HepG2 (cell line): Measurements from ENCODE around the gene OR4E2. TPM values are rescaled to one million over a fixed set of nuclear protein-coding genes. Genes with fewer than 3 reads are reported as not detected.

Source experiments
- ATAC-seq: fragments of 200-7000 bp; cut with Tn5 transposase; 3 replicates; pipeline ENCODE4 v1.9.1; 2020; ENCODE audit warnings: mild to moderate bottlenecking, moderate library complexity
- BruUV-seq: library from RNA; stranded (reverse); fragments of 400-500 nt; replicated peaks from 2 replicates; lab custom pipeline; 2021; lab: Mats Ljungman, UMichigan
- CTCF ChIA-PET: fragments of 300-600 bp; formaldehyde crosslinking; extraction: SDS; loops from one replicate; lab custom pipeline; 2021; ENCODE audit warnings: low total read pairs, inconsistent platforms, low intra/inter-chr PET ratio; lab: Yijun Ruan, JAX
- POLR2A ChIA-PET: fragments of 350-600 bp; sonication (Branson Sonifier 250); formaldehyde crosslinking; loops from one replicate; lab custom pipeline; 2020; ENCODE audit warnings: antibody characterized with exemption, inconsistent platforms; lab: Yijun Ruan, JAX
- DNase-seq: peaks from one replicate; pipeline ENCODE4 v3.0.0-alpha.2; 2015; ENCODE audit warnings: low spot score
- FAIRE-seq: peaks from 3 replicates; lab custom pipeline; 2011; peaks lifted over from hg19 to GRCh38; lab: Jason Lieb, UNC
- H2AFZ ChIP-seq: one replicate; pipeline ENCODE4 v1.6.1; 2011; ENCODE audit warnings: low read length, inconsistent platforms
- H3K27ac ChIP-seq: fragments of 300-600 bp; 3 replicates; pipeline ENCODE4 v1.8.0; 2011; ENCODE audit warnings: mixed run types, mild to moderate bottlenecking, mixed read lengths, low read length, inconsistent platforms; ENCODE audit not compliant: insufficient read depth; ENCODE audit errors: extremely low read length
- H3K27me3 ChIP-seq, 2 experiments: fragments of 200-600 bp in 1 of 2; 2 replicates in 1 of 2; 3 replicates in 1 of 2; pipeline versions ENCODE4 v1.6.0 to v1.8.0; 2011; ENCODE audit warnings: low read length in 2 of 2, mild to moderate bottlenecking in 2 of 2, moderate library complexity in 2 of 2, inconsistent platforms in 1 of 2; ENCODE audit not compliant: insufficient read depth in 2 of 2, control insufficient read depth in 1 of 2
- H3K36me3 ChIP-seq, 2 experiments: fragments of 200-600 bp in 1 of 2; replicated peaks in 1 of 2; 2 replicates in 1 of 2; 3 replicates in 1 of 2; pipeline versions ENCODE4 v1.5.1 to v1.8.0; 2011; ENCODE audit warnings: low read length in 2 of 2, inconsistent platforms in 1 of 2; ENCODE audit not compliant: insufficient read depth in 2 of 2, control insufficient read depth in 1 of 2
- H3K4me1 ChIP-seq: 2 replicates; pipeline ENCODE4 v1.5.1; 2012; ENCODE audit warnings: low read length, inconsistent platforms; ENCODE audit not compliant: insufficient read depth
- H3K4me2 ChIP-seq: 2 replicates; pipeline ENCODE4 v1.6.0; 2011; ENCODE audit warnings: low read depth, low read length, inconsistent platforms
- H3K4me3 ChIP-seq, 3 experiments: fragments of 200-600 bp in 1 of 3; sonication (generic), shearing (Covaris generic) in 1 of 3; replicated peaks in 1 of 3; 2 replicates each; pipeline ENCODE4 v1.5.1; 2011 to 2016; ENCODE audit warnings: low read length in 3 of 3, inconsistent platforms in 2 of 3, low read depth in 2 of 3, mild to moderate bottlenecking in 2 of 3, control low read depth in 1 of 3, mixed read lengths in 1 of 3; ENCODE audit not compliant: insufficient read depth in 1 of 3
- H3K79me2 ChIP-seq: one replicate; pipeline ENCODE4 v1.6.1; 2011; ENCODE audit warnings: low read length, inconsistent platforms; ENCODE audit not compliant: insufficient read depth
- H3K9ac ChIP-seq: 2 replicates; pipeline ENCODE4 v1.6.0; 2011; ENCODE audit warnings: mild to moderate bottlenecking, low read depth, low read length, inconsistent platforms; ENCODE audit not compliant: insufficient read depth
- H3K9me3 ChIP-seq: 2 replicates; pipeline ENCODE4 v1.5.1; 2012; ENCODE audit warnings: mild to moderate bottlenecking, low read length
- H4K20me1 ChIP-seq: 2 replicates; pipeline ENCODE4 v1.6.0; 2011; ENCODE audit warnings: inconsistent platforms, mild to moderate bottlenecking, low read length, moderate library complexity; ENCODE audit not compliant: insufficient read depth
- DZIP1 ChIP-seq: sonication (generic); formaldehyde crosslinking; IDR thresholded peaks from 2 replicates; pipeline ENCODE4 v1.5.0; 2020; ENCODE audit warnings: mild to moderate bottlenecking, missing genetic modification reagents
- KDM3A ChIP-seq: IDR thresholded peaks from 2 replicates; pipeline ENCODE4 v1.6.1; 2018; ENCODE audit warnings: low read depth, missing compliant biosample characterization
- RERE ChIP-seq: IDR thresholded peaks from 2 replicates; pipeline ENCODE4 v1.6.1; 2016; ENCODE audit warnings: low read depth, missing genetic modification reagents, missing compliant biosample characterization
- SMAD9 ChIP-seq: sonication (generic); formaldehyde crosslinking; IDR thresholded peaks from 2 replicates; pipeline ENCODE4 v1.5.1; 2020; ENCODE audit warnings: mild to moderate bottlenecking, missing genetic modification reagents
- SNAI1 ChIP-seq: sonication (generic); formaldehyde crosslinking; IDR thresholded peaks from 2 replicates; pipeline ENCODE4 v1.5.0; 2020; ENCODE audit warnings: mild to moderate bottlenecking, missing genetic modification reagents, borderline replicate concordance
- SP4 ChIP-seq: sonication (generic); formaldehyde crosslinking; IDR thresholded peaks from 2 replicates; pipeline ENCODE4 v1.8.1; 2023; ENCODE audit warnings: mild to moderate bottlenecking, missing genetic modification reagents
- ZNF33A ChIP-seq: sonication (generic); formaldehyde crosslinking; IDR thresholded peaks from 2 replicates; pipeline ENCODE4 v1.5.1; 2020; ENCODE audit warnings: missing genetic modification reagents, mild to moderate bottlenecking, moderate library complexity, borderline replicate concordance
- ZNF570 ChIP-seq: sonication (generic); formaldehyde crosslinking; IDR thresholded peaks from 2 replicates; pipeline ENCODE4 v1.4.0; 2020; ENCODE audit warnings: mild to moderate bottlenecking, missing genetic modification reagents, borderline replicate concordance
- ZNF678 ChIP-seq: sonication (generic); formaldehyde crosslinking; IDR thresholded peaks from 2 replicates; pipeline ENCODE4 v1.4.0; 2020; ENCODE audit warnings: mild to moderate bottlenecking, missing genetic modification reagents
- WGBS: methylation state at CpG from one replicate; pipeline ENCODE4 v1.1.6; 2017; ENCODE audit warnings: low lambda C conversion rate; 5-methylcytosine and 5-hydroxymethylcytosine counted together
- in situ Hi-C: cut with HindIII; loops from 2 replicates; pipeline ENCODE4 v1.10.0; 2017; ENCODE audit warnings: low pct_unique_long_range_greater_than_20kb; ENCODE audit not compliant: extremely low pct_ligation_motif_present
- intact Hi-C: fragments of 100-400 bp; cut with micrococcal nuclease; formaldehyde crosslinking; loops from one replicate; pipeline ENCODE4 v1.10.0; 2022; ENCODE audit not compliant: unreplicated experiment
- polyA plus RNA-seq, 8 experiments: library from polyadenylated mRNA; depleted of rRNA in 3 of 8; stranded (reverse) in 7 of 8; unstranded in 1 of 8; fragments of >200 nt; fragmentation: Illumina TruSeq in 4 of 8; extraction: Trizol in 4 of 8; gene quantifications; 2 replicates each; pipeline versions ENCODE4 v1.2.1 to v1.2.3, GENCODE V29; 2011 to 2016; ENCODE audit warnings: low read depth in 4 of 8, missing spikeins in 1 of 8, mixed read lengths in 1 of 8; ENCODE audit not compliant: insufficient read depth in 1 of 8
- total RNA-seq, 5 experiments: library from RNA; depleted of rRNA; stranded (reverse); fragments of >200 nt; fragmentation: Illumina TruSeq; extraction: Trizol; gene quantifications; 2 replicates each; pipeline ENCODE4 v1.2.3, GENCODE V29; 2016; ENCODE audit warnings: low read depth in 1 of 5
- TF ChIP-seq, protein P1 (sequence below), 2 experiments: sonication (generic) in 1 of 2; formaldehyde crosslinking in 1 of 2; IDR thresholded peaks; 2 replicates each; pipeline versions ENCODE4 v1.6.1 to v1.9.0; 2014 to 2022; ENCODE audit warnings: antibody characterized with exemption in 1 of 2, borderline replicate concordance in 1 of 2, inconsistent platforms in 1 of 2, low read depth in 1 of 2, missing genetic modification reagents in 1 of 2

The OR4E2 gene
- total and polyA plus RNA-seq, 2 of the 13 experiments (the other 11 are each of a cell fraction or from before 2014, with no cell fraction given) = not detected

DNA sequence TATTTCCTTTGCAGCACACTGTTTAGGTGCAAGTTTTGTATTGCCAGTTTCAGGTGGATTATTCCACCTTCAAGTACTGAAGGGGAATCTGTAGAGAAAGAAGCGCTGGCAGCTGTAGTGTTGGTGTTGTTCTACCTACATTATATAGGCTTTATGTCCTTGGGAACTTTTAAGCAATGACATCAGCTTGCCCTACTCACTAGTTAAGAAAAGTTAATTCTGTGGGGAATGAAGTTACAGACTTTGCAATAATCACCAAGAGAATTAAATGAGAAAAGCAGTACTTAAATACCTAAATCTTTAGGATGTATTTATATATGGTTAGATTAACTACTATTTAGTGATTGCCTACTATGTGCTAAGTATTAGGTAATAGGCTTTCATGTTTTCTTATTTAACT, 20.1 kb downstream of the OR4E2 start, which contains the start of gene OR4E1:
OR4E1 (minus strand) TSS at position 101 of the 400 bp plus-strand sequence. CDS start 2,883 bp downstream, outside the sequence.
- no peak for ATAC-seq
- 73% methylated on average over 1 of the region's 1 CpG for WGBS
- Histone ChIP-seq H3K9me3 (peaks cover 18% of the 10 kb centered on the region), H2AFZ (no peak within 1 kb of the TSS), H3K4me3 (no peak within 1 kb of the TSS), H4K20me1 (no peaks in the 10 kb centered on the region), H3K79me2 (no peaks in the 10 kb centered on the region), H3K36me3 (no peaks in the 10 kb centered on the region), H3K4me1 (peaks cover 5% of the 10 kb centered on the region; the same call in 1 of the 2 replicates), H3K27me3 (no peaks in the 10 kb centered on the region; a peak in 1 of 5 replicates), H3K4me2 (no peak within 1 kb of the TSS), H3K27ac (no peak within 1 kb of the TSS), H3K9ac (no peak within 1 kb of the TSS)
- POLR2A ChIA-PET = no interaction called here
- intact Hi-C loops (no loop called here), in situ Hi-C loops (no loop called here)
- CTCF ChIA-PET = no interaction called here
- no peak for DNase-seq
- FAIRE-seq = no peak
- no TSS peak for BruUV-seq
- TF ChIP-seq ZNF678 (CRISPR knock-in tag) = no peak
- no peak for TF ChIP-seq ZNF33A
- TF ChIP-seq RERE (CRISPR knock-in tag) = no peak
- TF ChIP-seq SP4 (CRISPR knock-in tag) = no peak
- no peak for TF ChIP-seq SMAD9 (CRISPR knock-in tag)
- no peak for TF ChIP-seq DZIP1
- TF ChIP-seq, protein P1, sequence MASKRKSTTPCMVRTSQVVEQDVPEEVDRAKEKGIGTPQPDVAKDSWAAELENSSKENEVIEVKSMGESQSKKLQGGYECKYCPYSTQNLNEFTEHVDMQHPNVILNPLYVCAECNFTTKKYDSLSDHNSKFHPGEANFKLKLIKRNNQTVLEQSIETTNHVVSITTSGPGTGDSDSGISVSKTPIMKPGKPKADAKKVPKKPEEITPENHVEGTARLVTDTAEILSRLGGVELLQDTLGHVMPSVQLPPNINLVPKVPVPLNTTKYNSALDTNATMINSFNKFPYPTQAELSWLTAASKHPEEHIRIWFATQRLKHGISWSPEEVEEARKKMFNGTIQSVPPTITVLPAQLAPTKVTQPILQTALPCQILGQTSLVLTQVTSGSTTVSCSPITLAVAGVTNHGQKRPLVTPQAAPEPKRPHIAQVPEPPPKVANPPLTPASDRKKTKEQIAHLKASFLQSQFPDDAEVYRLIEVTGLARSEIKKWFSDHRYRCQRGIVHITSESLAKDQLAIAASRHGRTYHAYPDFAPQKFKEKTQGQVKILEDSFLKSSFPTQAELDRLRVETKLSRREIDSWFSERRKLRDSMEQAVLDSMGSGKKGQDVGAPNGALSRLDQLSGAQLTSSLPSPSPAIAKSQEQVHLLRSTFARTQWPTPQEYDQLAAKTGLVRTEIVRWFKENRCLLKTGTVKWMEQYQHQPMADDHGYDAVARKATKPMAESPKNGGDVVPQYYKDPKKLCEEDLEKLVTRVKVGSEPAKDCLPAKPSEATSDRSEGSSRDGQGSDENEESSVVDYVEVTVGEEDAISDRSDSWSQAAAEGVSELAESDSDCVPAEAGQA (IDR thresholded peaks at IDR 0.05; ENCODE audit: low read depth) = no peak
- TF ChIP-seq, protein P1 (CRISPR knock-in tag; IDR thresholded peaks at IDR 0.05; ENCODE audit: borderline replicate concordance) = no peak
- no peak for TF ChIP-seq ZNF570 (CRISPR knock-in tag)
- no peak for TF ChIP-seq SNAI1 (CRISPR knock-in tag)
- TF ChIP-seq KDM3A = no peak
